Amniotic epithelial cell (primary cell): Measurements from ENCODE around the gene PAK6.

Experiments used
- DNase-seq: peaks from one replicate; pipeline ENCODE4 v3.0.0-alpha.2; 2010; ENCODE audit warnings: low read depth

Gene PAK6

GRCh38 chr15:40276927-40277326, 38.1 kb downstream of the PAK6 start:
- no peak for DNase-seq

- DNase-seq: no peak
Measured at GRCh38 chr15:40277471-40277870, 38.6 kb downstream of the PAK6 start.

- no peak for DNase-seq
Measured at GRCh38 chr15:40278026-40278425, 39.2 kb downstream of the PAK6 start.

- no peak for DNase-seq
Measured at GRCh38 chr15:40279437-40280141, 40.7 kb downstream of the PAK6 start.

- no peak for DNase-seq
Measured at GRCh38 chr15:40280260-40281056, 41.6 kb downstream of the PAK6 start.

GRCh38 chr15:40281057-40281800, 42.4 kb downstream of the PAK6 start:
- DNase-seq: no peak

GRCh38 chr15:40281801-40282146, 42.9 kb downstream of the PAK6 start:
- DNase-seq: no peak

GRCh38 chr15:40282147-40282868, 43.4 kb downstream of the PAK6 start:
- no peak for DNase-seq

GRCh38 chr15:40282869-40283614, 44.2 kb downstream of the PAK6 start, which contains the start of gene ANKRD63:
Gene ANKRD63, minus strand, starts transcription at chr15:40283064. Its CDS starts 478 bp downstream, at chr15:40282586.
- no peak for DNase-seq

GRCh38 chr15:40283615-40284300, 44.9 kb downstream of the PAK6 start:
- DNase-seq: no peak

- peak; percentile 22 for DNase-seq
Measured at GRCh38 chr15:40285151-40285550, 46.3 kb downstream of the PAK6 start.

- peak; percentile 11 for DNase-seq
Measured at GRCh38 chr15:40285554-40286011, 46.7 kb downstream of the PAK6 start.

- no peak for DNase-seq
Measured at GRCh38 chr15:40286061-40286532, 47.2 kb downstream of the PAK6 start.

GRCh38 chr15:40286794-40287193, 47.9 kb downstream of the PAK6 start:
- no peak for DNase-seq

GRCh38 chr15:40287505-40287904, 48.6 kb downstream of the PAK6 start:
- DNase-seq: no peak

- no peak for DNase-seq
Measured at GRCh38 chr15:40287968-40288367, 49.1 kb downstream of the PAK6 start.

- no peak for DNase-seq
Measured at GRCh38 chr15:40289140-40289775, 50.4 kb downstream of the PAK6 start.

- DNase-seq: no peak
Measured at GRCh38 chr15:40290545-40290917, 51.7 kb downstream of the PAK6 start.

- DNase-seq: peak; percentile 46
Measured at GRCh38 chr15:40290918-40291574, 52.2 kb downstream of the PAK6 start.

GRCh38 chr15:40292246-40292645, 53.4 kb downstream of the PAK6 start:
- no peak for DNase-seq
